Measurements from ENCODE around the gene AGPS. TPM values are rescaled to one million over a fixed set of nuclear protein-coding genes. Genes with fewer than 3 reads are reported as not detected.

Gene AGPS
- total RNA-seq, 1 experiment from 2014 or later = 60.9 TPM

DNA sequence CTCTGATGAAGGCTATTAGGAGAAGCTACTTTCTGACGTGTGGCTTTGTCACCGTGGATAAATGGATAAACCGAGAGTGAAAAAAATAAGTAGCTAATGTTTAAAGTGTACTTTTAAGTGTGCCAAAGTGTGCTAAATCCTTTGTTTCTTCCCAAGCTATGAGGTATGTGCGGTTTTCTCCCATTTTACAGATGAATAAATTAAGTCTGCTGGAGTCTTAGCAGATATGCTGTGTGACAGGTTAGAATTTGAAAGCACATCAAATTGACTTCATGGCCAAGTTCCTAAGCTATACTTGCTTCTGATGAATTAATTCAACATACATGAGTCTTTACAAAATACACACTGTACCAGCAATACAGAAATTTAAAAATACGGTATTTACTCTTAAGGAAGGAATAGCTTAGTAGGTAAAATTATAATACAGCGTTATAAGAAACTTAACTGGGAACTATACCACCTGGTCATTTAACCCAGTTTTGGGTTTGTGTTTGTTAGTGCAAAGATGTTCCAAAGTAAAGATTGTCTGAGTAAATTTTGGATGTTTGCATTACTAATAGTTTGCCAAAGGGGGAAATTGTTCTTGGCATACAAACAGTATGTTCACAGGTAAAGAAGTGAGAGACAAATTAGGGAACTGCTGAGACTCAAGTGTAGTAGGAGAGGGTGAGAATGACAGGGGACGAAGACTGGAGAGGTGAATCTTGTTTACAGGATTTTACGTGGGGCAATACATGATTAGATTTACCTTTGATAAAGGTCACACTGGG, 1.4 kb downstream of the AGPS start:
- Mint-ChIP-seq H3K4me1 (peaks cover 31 to 44% of the 10 kb centered on the region in 2 experiments), H3K27ac (no peak overlapping the region), H3K27me3 (ENCODE audit: low read depth) (no peaks in the 10 kb centered on the region), H3K9me3 (no peaks in the 10 kb centered on the region), H3K4me3 (peak overlapping the region; percentile 90 to 95), H3K36me3 (ENCODE audit: insufficient read depth in 1 of 3, low read depth in 3 of 3) (peaks cover 0 to 4% (median 0%) of the 10 kb centered on the region in 3 experiments; a peak in 3 of 7 replicates)
- Histone ChIP-seq H2BK12ac (ENCODE audit: insufficient read length, low read depth, low read length) (no peak overlapping the region), H3K23ac (ENCODE audit: insufficient read length, low read depth, low read length) (no peak overlapping the region), H3K79me1 (ENCODE audit: insufficient read depth, low read depth, low read length, poor library complexity, severe bottlenecking) (no peaks in the 10 kb centered on the region), H3K56ac (ENCODE audit: insufficient read length, low read depth, low read length) (no peak overlapping the region), H3K4me1 (ENCODE audit: insufficient read depth, low read length) (no peaks in the 10 kb centered on the region; the same call in 1 of the 2 replicates), H3K14ac (ENCODE audit: insufficient read depth, low read length) (no peak overlapping the region), H3K4ac (ENCODE audit: low read depth, low read length) (no peak overlapping the region), H2BK15ac (ENCODE audit: low read depth, low read length) (no peak overlapping the region), H3T11ph (ENCODE audit: low read length) (no peak overlapping the region), H2BK120ac (ENCODE audit: low read depth, low read length, poor library complexity, severe bottlenecking) (no peak overlapping the region), H2AFZ (ENCODE audit: low read length) (no peak overlapping the region), H3K27me3 (ENCODE audit: insufficient read depth, low read length) (no peaks in the 10 kb centered on the region), H4K5ac (ENCODE audit: insufficient read length, low read depth, low read length) (no peak overlapping the region), H2BK20ac (ENCODE audit: low read depth, low read length, poor library complexity, severe bottlenecking) (no peak overlapping the region), H4K8ac (replicated peaks; ENCODE audit: insufficient read length, low read depth, low read length) (no peak overlapping the region), H3K18ac (ENCODE audit: insufficient read length, low read depth, low read length) (no peak overlapping the region), H3K23me2 (ENCODE audit: insufficient read length, low read depth, low read length, poor library complexity, severe bottlenecking) (peaks cover 11% of the 10 kb centered on the region), H3K9me3 (ENCODE audit: control insufficient read depth, low read depth, low read length) (no peaks in the 10 kb centered on the region), H4K91ac (ENCODE audit: insufficient read length, low read depth, low read length) (no peak overlapping the region), H2BK5ac (ENCODE audit: insufficient read length, low read length) (no peak overlapping the region), H3K27ac (ENCODE audit: insufficient read length, low read depth, low read length) (no peak overlapping the region), H2AK5ac (ENCODE audit: insufficient read length, low read length) (no peak overlapping the region), H4K20me1 (ENCODE audit: control insufficient read depth, insufficient read depth, insufficient read length) (no peaks in the 10 kb centered on the region), H3K4me2 (ENCODE audit: insufficient read depth, insufficient read length, low read length) (peak overlapping the region; percentile 73), H3K9ac (ENCODE audit: extremely low read depth, insufficient read length, low read length) (peak overlapping the region; percentile 80), H3K79me2 (ENCODE audit: insufficient read depth, low read length) (peaks cover 14% of the 10 kb centered on the region; the same call in 1 of the 2 replicates)
- TF ChIP-seq, protein P1, sequence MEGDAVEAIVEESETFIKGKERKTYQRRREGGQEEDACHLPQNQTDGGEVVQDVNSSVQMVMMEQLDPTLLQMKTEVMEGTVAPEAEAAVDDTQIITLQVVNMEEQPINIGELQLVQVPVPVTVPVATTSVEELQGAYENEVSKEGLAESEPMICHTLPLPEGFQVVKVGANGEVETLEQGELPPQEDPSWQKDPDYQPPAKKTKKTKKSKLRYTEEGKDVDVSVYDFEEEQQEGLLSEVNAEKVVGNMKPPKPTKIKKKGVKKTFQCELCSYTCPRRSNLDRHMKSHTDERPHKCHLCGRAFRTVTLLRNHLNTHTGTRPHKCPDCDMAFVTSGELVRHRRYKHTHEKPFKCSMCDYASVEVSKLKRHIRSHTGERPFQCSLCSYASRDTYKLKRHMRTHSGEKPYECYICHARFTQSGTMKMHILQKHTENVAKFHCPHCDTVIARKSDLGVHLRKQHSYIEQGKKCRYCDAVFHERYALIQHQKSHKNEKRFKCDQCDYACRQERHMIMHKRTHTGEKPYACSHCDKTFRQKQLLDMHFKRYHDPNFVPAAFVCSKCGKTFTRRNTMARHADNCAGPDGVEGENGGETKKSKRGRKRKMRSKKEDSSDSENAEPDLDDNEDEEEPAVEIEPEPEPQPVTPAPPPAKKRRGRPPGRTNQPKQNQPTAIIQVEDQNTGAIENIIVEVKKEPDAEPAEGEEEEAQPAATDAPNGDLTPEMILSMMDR (conservative IDR thresholded peaks at IDR 0.05) = no peak
- WGBS (ENCODE audit: extremely low coverage, insufficient read length, low lambda C conversion rate) = no CpG with 5 or more reads among the region's 8 CpGs
- DNase-seq = no peak
